ENCODE data around the gene DHRSX. TPM values are rescaled to one million over a fixed set of nuclear protein-coding genes. Genes with fewer than 3 reads are reported as not detected.

DHRSX gene
- total RNA-seq, 1 experiment from 2014 or later = 11.5 TPM

DNA sequence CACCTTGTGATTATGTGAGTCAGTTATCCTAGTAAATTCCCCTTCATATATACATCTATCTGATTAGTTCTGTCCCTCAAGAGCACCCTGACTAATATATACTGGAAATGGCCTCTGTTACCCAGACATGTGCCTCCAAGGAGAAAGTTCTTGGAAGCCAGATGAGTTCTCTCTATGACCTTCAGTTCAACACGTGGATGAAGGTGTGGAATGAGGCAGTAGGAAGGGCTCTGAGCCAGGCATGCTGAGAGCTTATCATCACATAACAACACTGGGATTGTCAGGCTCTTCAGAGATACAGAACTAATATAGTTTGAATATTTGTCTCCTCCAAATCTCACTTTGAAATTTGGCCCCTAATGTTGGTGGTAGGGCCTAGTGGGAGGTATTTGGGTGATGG, 44.4 kb upstream of the DHRSX start:
- no peak for TF ChIP-seq EZH2 (IDR thresholded peaks at IDR 0.05; ENCODE audit: low read length, unreplicated experiment)
- Histone ChIP-seq H3K4me2 (ENCODE audit: low read length) (no peak overlapping the region), H3K9me3 (ENCODE audit: low read length) (no peaks in the 10 kb centered on the region), H3K4me3 (ENCODE audit: low read length) (no peak overlapping the region), H3K27ac (ENCODE audit: low read length) (no peak overlapping the region), H3K27me3 (ENCODE audit: low read length) (no peaks in the 10 kb centered on the region), H3K4me1 (ENCODE audit: insufficient read depth, low read length) (no peaks in the 10 kb centered on the region), H3K9ac (ENCODE audit: low read length) (no peak overlapping the region), H3K9me2 (replicated peaks; ENCODE audit: low read length) (no peaks in the 10 kb centered on the region), H3F3A (ENCODE audit: low read length, unreplicated experiment) (no peaks in the 10 kb centered on the region), H3K36me3 (ENCODE audit: low read depth, low read length) (no peaks in the 10 kb centered on the region), H3K79me2 (ENCODE audit: low read length) (no peaks in the 10 kb centered on the region), H4K20me1 (ENCODE audit: low read length) (no peaks in the 10 kb centered on the region), H2AFZ (ENCODE audit: low read length) (no peak overlapping the region)
- no TSS peak for BruUV-seq (replicated peaks)
- intact Hi-C loops (cut with micrococcal nuclease) = no loop called here
- ChIA-PET CTCF (no interaction called here), POLR2A (ENCODE audit: unreplicated experiment) (no interaction called here)
- ATAC-seq (no peak), DNase-seq (no peak)

DNA sequence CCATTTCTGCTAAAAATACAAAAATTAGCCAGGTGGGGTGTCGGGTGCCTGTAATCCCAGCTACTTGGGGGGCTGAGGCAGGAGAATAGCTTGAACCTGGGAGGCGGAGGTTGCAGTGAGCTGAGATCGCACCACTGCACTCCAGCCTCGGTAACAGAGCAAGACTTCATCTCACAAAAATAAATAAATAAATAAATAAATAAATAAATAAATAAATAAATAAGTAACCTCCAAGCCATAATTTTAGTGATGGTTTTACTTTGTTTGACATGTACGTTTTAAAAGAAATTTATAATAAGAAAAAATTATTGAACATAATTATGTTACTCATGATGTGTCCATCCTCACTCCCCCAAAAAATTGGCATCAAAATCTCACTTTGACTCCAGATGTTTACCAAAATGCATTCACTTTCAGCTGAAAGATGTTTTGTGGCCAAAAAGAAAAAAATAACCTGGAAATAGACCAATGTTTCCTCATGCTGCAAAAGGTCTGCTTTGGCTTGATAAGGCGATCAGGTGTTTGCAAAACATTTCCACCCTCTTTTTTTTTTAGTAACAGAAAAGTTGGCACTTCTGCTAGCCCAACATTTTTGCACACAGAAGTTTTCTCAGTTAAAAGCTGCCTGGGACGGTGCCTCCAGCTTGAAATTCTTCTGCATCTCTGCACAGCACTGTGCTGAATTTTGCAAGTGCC, 42.2 kb upstream of the DHRSX start:
- Histone ChIP-seq H3K4me2 (ENCODE audit: low read length) (no peak overlapping the region), H3K27me3 (ENCODE audit: low read length) (peaks cover 11% of the 10 kb centered on the region), H3K36me3 (ENCODE audit: low read depth, low read length) (no peaks in the 10 kb centered on the region), H3K4me3 (ENCODE audit: low read length) (no peak overlapping the region), H3K79me2 (ENCODE audit: low read length) (no peaks in the 10 kb centered on the region), H2AFZ (ENCODE audit: low read length) (no peak overlapping the region), H3K9me3 (ENCODE audit: low read length) (no peaks in the 10 kb centered on the region), H3K4me1 (ENCODE audit: insufficient read depth, low read length) (no peaks in the 10 kb centered on the region), H4K20me1 (ENCODE audit: low read length) (no peaks in the 10 kb centered on the region), H3K27ac (ENCODE audit: low read length) (no peak overlapping the region), H3F3A (ENCODE audit: low read length, unreplicated experiment) (no peaks in the 10 kb centered on the region), H3K9me2 (replicated peaks; ENCODE audit: low read length) (no peaks in the 10 kb centered on the region), H3K9ac (ENCODE audit: low read length) (no peak overlapping the region)
- ATAC-seq (no peak), DNase-seq (no peak)
- intact Hi-C loops (cut with micrococcal nuclease) = no loop called here
- ChIA-PET POLR2A (ENCODE audit: unreplicated experiment) (no interaction called here), CTCF (no interaction called here)
- TF ChIP-seq CTCF (conservative IDR thresholded peaks at IDR 0.05; ENCODE audit: low read depth, low read length) (no peak), EZH2phosphoT487 (IDR thresholded peaks at IDR 0.05; ENCODE audit: borderline replicate concordance, low read length) (no peak), EZH2 (IDR thresholded peaks at IDR 0.05; ENCODE audit: low read length, unreplicated experiment) (no peak)
- no TSS peak for BruUV-seq (replicated peaks)

DNA sequence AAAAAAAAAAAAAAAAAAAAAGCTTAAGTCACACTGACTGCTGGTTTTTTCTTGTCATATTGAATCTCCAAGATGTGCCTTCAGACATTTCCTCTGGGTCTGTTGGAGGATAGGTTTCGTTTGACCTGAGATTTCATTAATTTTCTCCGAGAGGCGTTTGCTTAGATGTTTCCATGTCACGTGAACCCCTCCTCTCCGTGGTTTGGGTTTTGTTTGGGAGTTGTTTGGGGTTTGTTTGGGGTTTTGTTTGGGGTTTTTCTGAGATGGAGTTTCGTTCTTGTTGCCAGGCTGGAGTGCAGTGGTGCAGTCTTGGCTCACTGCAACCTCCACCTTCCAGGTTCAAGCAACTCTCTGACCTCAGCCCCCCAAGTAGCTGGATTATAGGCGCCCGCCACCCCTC, 40.8 kb upstream of the DHRSX start:
- Histone ChIP-seq H3K27ac (ENCODE audit: low read length) (no peak overlapping the region), H3K27me3 (ENCODE audit: low read length) (peaks cover 19% of the 10 kb centered on the region), H4K20me1 (ENCODE audit: low read length) (no peaks in the 10 kb centered on the region), H3K36me3 (ENCODE audit: low read depth, low read length) (no peaks in the 10 kb centered on the region), H3K79me2 (ENCODE audit: low read length) (no peaks in the 10 kb centered on the region), H2AFZ (ENCODE audit: low read length) (no peak overlapping the region), H3K9ac (ENCODE audit: low read length) (no peak overlapping the region), H3K4me3 (ENCODE audit: low read length) (no peak overlapping the region), H3K9me2 (replicated peaks; ENCODE audit: low read length) (no peaks in the 10 kb centered on the region), H3K4me2 (ENCODE audit: low read length) (no peak overlapping the region), H3K4me1 (ENCODE audit: insufficient read depth, low read length) (no peaks in the 10 kb centered on the region), H3F3A (ENCODE audit: low read length, unreplicated experiment) (no peaks in the 10 kb centered on the region), H3K9me3 (ENCODE audit: low read length) (no peaks in the 10 kb centered on the region)
- ATAC-seq (no peak), DNase-seq (no peak)
- intact Hi-C loops (cut with micrococcal nuclease) = no loop called here
- no TSS peak for BruUV-seq (replicated peaks)
- POLR2A ChIA-PET (ENCODE audit: unreplicated experiment) = no interaction called here
- CTCF ChIA-PET = no interaction called here
- no peak for TF ChIP-seq EZH2 (IDR thresholded peaks at IDR 0.05; ENCODE audit: low read length, unreplicated experiment)
- TF ChIP-seq EZH2phosphoT487 (IDR thresholded peaks at IDR 0.05; ENCODE audit: borderline replicate concordance, low read length) = no peak
- no peak for TF ChIP-seq CTCF (conservative IDR thresholded peaks at IDR 0.05; ENCODE audit: low read depth, low read length)

Data from PC-3 (cell line).